Chondrocyte (in vitro differentiated cells): ENCODE data around the gene NCBP3. TPM values are rescaled to one million over a fixed set of nuclear protein-coding genes. Genes with fewer than 3 reads are reported as not detected.

Experiments used
- DNase-seq: peaks from one replicate; pipeline ENCODE4 v3.0.0; 2021; ENCODE audit warnings: mixed read lengths, low spot score
- H3K27ac Mint-ChIP-seq: one replicate; pipeline ENCODE4 v1.8.0; 2021; ENCODE audit warnings: mild to moderate bottlenecking, moderate library complexity, mixed read lengths; ENCODE audit not compliant: unreplicated experiment
- H3K27me3 Mint-ChIP-seq: 2 replicates; pipeline ENCODE4 v1.8.0; 2021; ENCODE audit warnings: low read depth, mixed read lengths
- H3K36me3 Mint-ChIP-seq: 2 replicates; pipeline ENCODE4 v1.8.0; 2021; ENCODE audit warnings: low read depth, mixed read lengths
- H3K4me1 Mint-ChIP-seq: 2 replicates; pipeline ENCODE4 v1.8.0; 2021; ENCODE audit warnings: low read depth, mild to moderate bottlenecking, mixed read lengths
- H3K4me3 Mint-ChIP-seq: one replicate; pipeline ENCODE4 v1.8.0; 2021; ENCODE audit warnings: mild to moderate bottlenecking, moderate library complexity, mixed read lengths; ENCODE audit not compliant: unreplicated experiment
- H3K9me3 Mint-ChIP-seq: 2 replicates; pipeline ENCODE4 v1.8.0; 2021; ENCODE audit warnings: low read depth, mixed read lengths
- total RNA-seq: library from RNA; stranded (reverse); gene quantifications from 3 replicates; pipeline ENCODE4 v1.2.1, GENCODE V29; 2021
- TF ChIP-seq, protein P1 (sequence below): fragments of 200-600 bp; sonication (generic); IDR thresholded peaks from 2 replicates; pipeline ENCODE4 v1.5.0; 2021; ENCODE audit warnings: antibody characterized with exemption, mild to moderate bottlenecking, moderate library complexity

NCBP3 gene
- total RNA-seq, 1 donor from 2014 or later, result 33.7 TPM

DNA sequence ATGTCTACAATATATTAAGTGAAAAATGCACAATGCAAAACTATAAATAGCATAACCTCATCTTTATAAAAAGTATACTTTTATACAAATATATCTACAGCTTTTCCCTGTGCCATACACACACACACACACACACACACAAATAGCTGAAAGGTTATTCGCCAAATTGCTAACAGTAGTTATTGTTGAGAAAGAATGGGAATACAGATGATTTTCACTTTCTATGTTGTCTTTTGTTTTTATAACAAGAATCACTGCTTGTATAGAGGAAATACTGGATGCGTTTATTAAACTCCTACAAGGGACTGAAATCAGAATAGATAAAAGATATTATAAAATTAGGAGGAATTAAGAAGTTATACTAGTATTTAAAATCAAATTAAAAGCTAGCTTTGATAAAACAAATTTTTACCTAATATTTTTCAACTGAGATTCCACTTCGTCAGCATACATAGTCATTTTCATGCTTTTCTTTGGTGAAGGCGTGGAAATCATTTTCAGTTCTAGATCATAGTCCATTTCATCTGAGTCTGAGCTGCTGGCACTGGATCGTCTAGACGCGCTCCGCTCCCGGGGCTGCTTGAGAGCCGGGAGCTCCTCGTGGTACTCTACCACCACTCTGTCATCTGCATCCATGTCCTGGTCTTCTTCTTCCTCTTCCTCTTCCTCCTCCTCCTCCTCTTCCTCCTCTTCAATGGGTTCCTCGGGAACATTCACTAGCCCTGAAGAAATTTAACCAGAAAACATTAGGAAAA lies 28.0 kb downstream of the NCBP3 start:
- DNase-seq, result no peak
- Mint-ChIP-seq H3K27me3 (no peaks in the 10 kb centered on the region), H3K4me3 (no peak overlapping the region), H3K36me3 (peaks cover 41% of the 10 kb centered on the region), H3K27ac (no peak overlapping the region), H3K9me3 (no peaks in the 10 kb centered on the region), H3K4me1 (peaks cover 2% of the 10 kb centered on the region)
- TF ChIP-seq, protein P1, sequence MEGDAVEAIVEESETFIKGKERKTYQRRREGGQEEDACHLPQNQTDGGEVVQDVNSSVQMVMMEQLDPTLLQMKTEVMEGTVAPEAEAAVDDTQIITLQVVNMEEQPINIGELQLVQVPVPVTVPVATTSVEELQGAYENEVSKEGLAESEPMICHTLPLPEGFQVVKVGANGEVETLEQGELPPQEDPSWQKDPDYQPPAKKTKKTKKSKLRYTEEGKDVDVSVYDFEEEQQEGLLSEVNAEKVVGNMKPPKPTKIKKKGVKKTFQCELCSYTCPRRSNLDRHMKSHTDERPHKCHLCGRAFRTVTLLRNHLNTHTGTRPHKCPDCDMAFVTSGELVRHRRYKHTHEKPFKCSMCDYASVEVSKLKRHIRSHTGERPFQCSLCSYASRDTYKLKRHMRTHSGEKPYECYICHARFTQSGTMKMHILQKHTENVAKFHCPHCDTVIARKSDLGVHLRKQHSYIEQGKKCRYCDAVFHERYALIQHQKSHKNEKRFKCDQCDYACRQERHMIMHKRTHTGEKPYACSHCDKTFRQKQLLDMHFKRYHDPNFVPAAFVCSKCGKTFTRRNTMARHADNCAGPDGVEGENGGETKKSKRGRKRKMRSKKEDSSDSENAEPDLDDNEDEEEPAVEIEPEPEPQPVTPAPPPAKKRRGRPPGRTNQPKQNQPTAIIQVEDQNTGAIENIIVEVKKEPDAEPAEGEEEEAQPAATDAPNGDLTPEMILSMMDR, result no peak

DNA sequence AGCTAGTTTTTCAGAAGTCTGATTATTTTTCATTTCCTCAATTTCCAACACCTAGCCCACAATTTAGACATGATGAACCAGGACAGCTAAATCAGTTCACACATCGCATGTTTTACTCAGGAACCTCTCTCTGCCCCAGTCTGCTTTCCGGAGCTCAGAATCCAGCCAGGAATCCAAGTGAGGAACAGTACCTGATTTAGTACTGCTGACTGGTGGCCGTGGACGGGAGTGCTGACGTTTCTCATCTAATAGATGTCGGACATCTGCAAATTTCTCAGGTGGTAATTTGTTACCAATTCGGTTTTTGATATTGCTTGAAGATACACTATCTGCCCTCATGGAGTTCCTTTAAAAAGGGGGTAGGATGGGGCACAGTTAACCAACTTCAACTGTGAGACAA lies 30.1 kb downstream of the NCBP3 start:
- peaks cover 39% of the 10 kb centered on the region for H3K36me3 Mint-ChIP-seq
- no peaks in the 10 kb centered on the region for H3K27me3 Mint-ChIP-seq
- peaks cover 5% of the 10 kb centered on the region for H3K4me1 Mint-ChIP-seq
- DNase-seq, result no peak
- TF ChIP-seq, protein P1, result peak; percentile 29
- H3K27ac Mint-ChIP-seq, result no peak overlapping the region
- no peaks in the 10 kb centered on the region for H3K9me3 Mint-ChIP-seq
- H3K4me3 Mint-ChIP-seq, result no peak overlapping the region

DNA sequence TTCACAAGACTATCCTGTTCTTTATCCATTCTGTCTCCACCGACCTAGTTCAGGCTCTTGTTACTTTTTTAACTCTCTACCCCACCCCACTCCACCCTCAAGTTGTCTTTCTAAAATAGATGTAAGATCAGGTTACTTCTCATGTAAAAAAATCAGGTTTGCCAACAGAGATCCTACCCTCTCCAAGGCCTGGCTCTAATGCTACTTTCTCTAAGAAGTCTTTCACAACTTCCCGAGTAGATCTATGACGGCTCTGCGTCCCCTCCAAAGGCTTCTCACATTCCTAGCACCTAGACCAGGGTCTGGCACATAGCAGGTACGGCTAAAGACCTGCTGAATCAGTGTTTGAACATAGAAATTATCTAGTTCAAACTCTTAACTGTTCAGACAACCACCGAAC lies 30.9 kb downstream of the NCBP3 start:
- peaks cover 5% of the 10 kb centered on the region for H3K4me1 Mint-ChIP-seq
- no peaks in the 10 kb centered on the region for H3K9me3 Mint-ChIP-seq
- H3K27ac Mint-ChIP-seq, result no peak overlapping the region
- no peaks in the 10 kb centered on the region for H3K27me3 Mint-ChIP-seq
- TF ChIP-seq, protein P1, result no peak
- no peak for DNase-seq
- peaks cover 41% of the 10 kb centered on the region for H3K36me3 Mint-ChIP-seq
- no peak overlapping the region for H3K4me3 Mint-ChIP-seq

DNA sequence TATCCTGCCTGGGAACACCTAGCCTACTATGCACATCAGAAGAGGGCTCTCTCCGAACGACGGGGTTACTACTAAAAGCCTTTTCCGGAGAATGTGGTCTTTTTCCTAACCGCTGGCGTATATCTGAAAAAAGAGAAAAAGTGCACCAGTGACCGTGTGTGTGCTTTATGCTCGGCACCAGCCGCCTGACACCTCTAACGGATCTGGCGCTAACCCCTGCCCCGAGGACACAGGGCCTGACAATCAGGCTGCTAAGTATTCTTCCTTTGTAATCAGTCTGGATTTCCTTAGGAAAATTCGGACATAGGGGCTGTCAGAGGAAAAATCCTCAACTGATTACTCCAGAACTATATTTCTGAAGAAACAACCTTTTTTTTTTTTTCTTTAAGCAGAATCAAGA lies 31.7 kb downstream of the NCBP3 start:
- H3K27me3 Mint-ChIP-seq, result no peaks in the 10 kb centered on the region
- peaks cover 5% of the 10 kb centered on the region for H3K4me1 Mint-ChIP-seq
- H3K36me3 Mint-ChIP-seq, result peaks cover 42% of the 10 kb centered on the region
- H3K27ac Mint-ChIP-seq, result no peak overlapping the region
- H3K4me3 Mint-ChIP-seq, result no peak overlapping the region
- TF ChIP-seq, protein P1, result no peak
- DNase-seq, result no peak
- no peaks in the 10 kb centered on the region for H3K9me3 Mint-ChIP-seq

DNA sequence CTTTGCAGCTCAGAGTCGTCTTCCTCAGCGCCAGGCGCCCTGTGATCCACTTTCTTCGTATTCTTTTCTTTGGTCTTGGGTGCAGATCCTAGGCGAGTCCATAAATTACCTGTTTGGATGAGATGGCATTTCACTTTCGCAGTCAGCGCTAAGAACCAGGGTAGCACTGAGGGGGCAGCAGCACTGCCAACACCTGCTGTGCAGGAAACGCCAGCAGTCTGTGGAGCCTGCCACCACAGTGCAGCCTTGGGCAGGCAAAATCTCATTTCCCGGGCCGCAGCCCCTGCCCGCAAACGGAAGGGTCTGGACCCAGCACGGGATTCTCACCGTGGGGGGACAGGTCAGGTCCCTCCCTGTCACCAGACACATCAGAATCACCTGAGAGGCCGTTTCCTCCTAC lies 32.9 kb downstream of the NCBP3 start:
- no peaks in the 10 kb centered on the region for H3K27me3 Mint-ChIP-seq
- TF ChIP-seq, protein P1, result no peak
- H3K4me1 Mint-ChIP-seq, result peaks cover 12% of the 10 kb centered on the region
- no peak overlapping the region for H3K4me3 Mint-ChIP-seq
- no peak for DNase-seq
- no peaks in the 10 kb centered on the region for H3K9me3 Mint-ChIP-seq
- peak overlapping the region; percentile 5 for H3K27ac Mint-ChIP-seq
- peaks cover 36% of the 10 kb centered on the region for H3K36me3 Mint-ChIP-seq
